Endometrial microvascular endothelial cells (primary cell): ENCODE data around the gene C1orf174. TPM values are rescaled to one million over a fixed set of nuclear protein-coding genes. Genes with fewer than 3 reads are reported as not detected.

Experiments
- in situ Hi-C: cut with HindIII; loops from 2 replicates; pipeline ENCODE4 v1.10.0; 2017; ENCODE audit warnings: low sequenced_read_pairs, low pct_unique_long_range_greater_than_20kb; ENCODE audit errors: inconsistent ontology term
- total RNA-seq: library from RNA; depleted of rRNA; stranded (reverse); fragments of >200 nt; gene quantifications from one replicate; pipeline ENCODE4 v1.2.3, GENCODE V29; 2015; ENCODE audit errors: inconsistent ontology term

The C1orf174 gene
- total RNA-seq, 1 donor from 2014 or later: 43.7 TPM

DNA sequence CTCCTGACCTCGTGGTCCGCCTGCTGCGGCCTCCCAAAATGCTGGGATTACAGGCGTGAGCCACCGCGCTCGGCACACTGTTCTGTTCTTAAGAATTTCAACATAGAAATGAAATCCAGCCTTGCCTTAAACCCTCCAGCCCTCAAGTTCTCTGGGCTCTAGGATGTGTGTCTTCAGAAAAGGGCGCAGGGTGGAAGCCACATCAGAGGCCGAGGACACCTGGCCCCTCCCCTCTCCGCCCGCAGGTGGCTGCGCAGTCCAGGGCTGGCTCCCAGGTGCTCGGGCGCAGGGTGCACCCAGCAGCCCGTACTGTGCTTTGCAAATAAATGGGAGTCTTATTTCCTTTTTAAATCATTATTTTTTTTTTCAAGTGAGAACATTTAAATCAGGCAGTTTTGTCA is 2.0 kb upstream of the C1orf174 start:
- in situ Hi-C loops: no loop called here

DNA sequence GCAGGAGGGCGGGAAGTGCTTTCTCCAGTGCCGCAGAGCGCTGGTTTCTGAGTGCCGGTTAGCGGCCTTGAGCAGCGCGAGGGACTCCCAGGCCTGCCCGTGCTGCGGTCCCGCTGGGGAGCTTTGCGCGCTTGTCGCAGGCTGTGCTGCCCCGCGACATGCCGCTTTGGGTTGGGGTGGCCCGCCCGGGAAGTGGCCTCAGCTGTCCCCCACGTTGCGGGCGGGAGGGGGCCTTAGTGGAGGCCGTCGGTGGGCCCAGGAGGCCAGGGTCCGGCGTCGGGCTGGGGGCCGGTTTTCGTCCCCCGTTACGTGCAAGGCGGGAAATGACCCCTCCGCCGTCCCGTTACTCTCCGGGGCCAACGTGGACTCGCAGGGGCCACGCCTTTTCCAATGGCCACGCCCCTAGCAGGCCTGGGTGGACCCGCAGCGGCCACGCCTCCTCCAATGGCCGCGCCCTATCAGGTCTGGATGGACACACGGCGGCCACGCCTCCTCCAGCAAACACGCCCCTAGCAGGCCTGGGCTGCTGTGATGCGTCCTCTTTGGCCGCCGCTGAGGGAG is 977 bp upstream of the C1orf174 start:
- in situ Hi-C loops: no loop called here

DNA sequence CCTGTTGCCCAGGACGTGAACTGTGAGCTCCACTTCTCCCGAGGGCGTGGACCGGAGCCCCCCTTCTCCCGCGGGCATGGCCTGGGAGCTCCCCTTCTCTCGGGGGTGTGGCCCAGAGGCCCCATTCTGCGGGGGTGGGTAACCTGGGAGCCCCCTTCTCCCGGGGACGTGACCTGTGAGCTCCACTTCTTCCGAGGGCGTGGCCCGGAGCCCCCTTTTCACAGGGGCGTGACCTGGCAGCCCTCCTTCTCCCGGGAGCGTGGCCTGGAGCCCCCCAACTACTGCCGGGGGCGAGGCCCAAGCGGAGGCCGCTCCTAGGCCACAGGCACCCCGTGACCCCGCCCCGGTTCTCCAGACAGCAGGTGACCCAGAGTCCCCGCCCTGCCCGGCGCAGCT is 320 bp downstream of the C1orf174 start:
- in situ Hi-C loops: no loop called here

DNA sequence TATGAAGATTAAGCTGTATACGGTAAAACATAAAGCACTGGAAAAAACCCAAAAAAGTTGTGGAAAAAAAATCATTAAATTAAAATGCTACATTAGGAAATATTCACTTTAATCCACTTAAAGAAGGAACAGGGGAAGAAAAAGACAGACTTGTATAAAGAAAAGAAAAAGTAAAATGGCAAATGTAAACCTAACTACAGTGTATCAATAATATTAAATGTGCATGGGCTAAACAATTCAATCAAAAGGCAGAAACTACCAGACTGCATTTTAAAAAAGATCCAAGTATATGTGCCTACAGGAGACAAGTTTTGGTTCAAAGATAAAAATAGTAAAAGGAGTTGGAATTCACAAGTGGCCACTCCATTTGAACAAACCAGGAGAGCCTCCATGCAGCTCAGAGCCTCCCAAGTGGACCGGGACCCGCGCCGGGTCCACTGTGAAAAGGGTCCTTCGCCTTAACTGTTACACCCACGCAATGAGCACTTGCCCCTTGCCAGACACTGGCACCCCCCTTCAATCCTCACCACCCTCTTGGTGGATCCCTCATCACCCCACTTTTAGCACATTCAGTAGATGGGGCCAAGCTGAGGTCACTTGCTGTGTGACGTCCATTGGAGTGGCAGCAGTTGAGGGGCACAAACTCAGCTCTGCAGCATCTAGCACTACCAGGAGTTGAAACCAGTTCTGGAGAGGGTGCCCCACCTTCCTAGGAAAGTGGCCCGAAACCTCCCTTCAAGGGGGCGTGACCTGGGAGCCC is 898 bp downstream of the C1orf174 start:
- in situ Hi-C loops: no loop called here

DNA sequence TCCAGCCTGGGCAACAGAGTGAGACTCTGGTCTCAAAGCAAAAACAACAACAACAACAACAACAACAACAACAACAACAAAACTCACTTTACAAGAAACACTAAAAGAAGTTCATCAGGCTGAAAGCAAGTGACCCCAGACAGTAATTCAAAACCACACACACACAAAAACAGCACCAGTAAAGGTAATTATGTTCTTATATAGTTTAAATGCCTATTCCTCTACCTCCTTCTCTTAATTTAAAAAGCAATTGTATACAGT is 1.7 kb downstream of the C1orf174 start:
- in situ Hi-C loops: no loop called here

DNA sequence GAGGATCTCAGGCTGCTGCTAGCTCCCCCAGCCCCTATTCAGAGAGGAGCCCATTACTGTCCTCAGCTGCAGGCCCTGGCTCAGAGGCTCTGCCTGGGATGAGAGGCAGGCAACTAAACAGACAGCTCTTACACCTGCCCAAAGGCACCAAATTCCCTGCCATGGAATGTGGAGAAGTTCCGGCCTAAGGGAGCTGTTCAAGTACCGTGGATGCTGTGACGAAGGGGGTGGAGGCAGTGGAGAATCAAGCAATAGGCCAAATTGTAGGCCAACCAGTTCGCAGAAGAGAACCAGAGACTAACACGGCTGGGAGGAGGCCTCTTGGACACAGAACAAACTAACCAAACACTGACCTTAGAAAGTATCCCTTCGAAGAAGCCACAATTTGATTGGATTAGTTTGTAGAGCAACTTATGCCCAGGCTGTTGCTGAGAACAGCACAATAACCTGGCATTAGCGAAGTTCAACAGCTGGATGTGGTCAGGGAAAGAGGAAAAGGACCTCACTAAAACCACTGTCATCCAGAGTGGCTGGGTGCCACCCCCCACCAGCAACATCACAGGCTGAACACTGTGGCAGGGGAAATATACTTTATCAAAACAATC is 3.6 kb downstream of the C1orf174 start:
- in situ Hi-C loops: no loop called here

DNA sequence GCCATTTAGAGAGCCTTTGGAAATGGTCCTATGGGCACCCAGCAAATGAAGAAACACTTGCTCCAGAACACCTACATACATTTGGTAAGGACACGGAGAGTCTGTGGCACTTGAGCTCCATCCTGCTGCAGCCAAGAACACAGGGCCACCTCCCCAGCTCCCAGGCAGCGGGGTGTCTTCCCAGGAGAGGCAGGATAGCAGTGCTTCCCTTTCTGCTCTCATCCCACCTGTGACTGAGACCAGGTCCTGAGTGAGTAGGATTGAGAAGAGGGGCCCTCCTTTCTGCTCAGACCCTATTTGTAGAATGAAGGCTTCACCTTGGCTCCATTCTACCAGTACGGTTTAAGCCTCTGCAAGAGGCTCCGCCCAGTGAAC is 4.1 kb downstream of the C1orf174 start:
- in situ Hi-C loops: no loop called here

DNA sequence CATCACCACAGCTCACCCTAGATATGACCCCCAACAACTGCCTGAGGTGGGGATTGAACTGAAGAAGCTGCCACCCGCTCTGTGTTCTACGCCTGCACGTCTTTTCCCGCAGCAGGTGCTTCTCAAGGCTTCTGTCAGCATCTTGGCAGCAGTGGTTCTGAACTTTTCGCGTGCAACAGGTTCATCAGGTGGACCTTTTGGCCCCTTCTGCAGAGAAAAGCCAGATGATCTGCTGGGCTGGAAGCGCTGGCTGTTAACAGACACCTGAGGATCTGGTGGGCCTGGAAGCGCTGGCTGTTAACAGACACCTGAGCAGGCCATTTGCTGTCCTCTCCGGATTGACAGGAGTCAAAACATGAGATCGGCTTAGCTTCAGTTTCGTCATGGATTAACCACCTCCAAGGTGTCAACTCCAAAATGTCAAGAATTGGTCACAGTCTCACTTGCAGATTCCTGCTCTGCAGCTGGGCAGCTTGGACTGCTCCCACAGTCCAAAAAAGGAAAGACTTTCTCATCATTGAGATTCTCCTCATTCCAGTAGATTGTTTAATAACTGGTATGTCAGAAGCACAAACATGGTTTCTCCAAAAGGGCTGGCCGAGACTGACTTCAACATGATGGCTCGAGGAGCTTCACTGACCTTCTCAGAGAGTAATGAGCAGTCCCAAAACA is 4.7 kb downstream of the C1orf174 start:
- in situ Hi-C loops: no loop called here

DNA sequence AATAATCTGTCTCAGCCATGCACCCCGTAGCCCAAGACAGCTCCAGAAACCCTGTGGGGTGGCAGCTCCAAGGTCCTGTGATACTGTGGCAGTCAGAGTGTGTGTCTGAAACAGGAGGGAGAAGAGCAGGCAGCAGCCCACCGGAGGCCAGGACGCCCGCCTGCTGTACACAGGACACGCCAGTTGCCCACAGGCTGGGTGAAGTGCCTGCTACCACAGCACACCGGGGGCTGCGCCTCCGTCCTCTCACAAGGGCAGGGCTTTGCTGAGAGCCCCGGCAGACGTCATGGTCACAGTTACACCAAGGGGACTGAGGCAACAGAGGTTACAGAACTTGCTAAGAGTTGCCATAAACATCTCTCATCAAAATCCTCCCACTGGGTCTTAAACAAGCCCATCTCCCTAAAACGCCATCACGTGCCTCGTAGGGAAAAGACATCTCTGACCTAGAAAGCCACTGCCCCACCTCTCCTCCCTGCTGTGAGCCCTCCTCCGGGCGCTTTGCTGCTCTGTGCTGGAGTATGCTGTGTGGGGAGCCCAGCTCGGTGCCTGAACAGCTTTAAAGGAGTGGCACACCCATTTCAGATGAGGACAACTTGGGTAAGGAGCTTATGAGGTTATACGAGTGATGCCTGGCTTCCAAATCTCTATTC is 5.3 kb downstream of the C1orf174 start:
- in situ Hi-C loops: no loop called here

DNA sequence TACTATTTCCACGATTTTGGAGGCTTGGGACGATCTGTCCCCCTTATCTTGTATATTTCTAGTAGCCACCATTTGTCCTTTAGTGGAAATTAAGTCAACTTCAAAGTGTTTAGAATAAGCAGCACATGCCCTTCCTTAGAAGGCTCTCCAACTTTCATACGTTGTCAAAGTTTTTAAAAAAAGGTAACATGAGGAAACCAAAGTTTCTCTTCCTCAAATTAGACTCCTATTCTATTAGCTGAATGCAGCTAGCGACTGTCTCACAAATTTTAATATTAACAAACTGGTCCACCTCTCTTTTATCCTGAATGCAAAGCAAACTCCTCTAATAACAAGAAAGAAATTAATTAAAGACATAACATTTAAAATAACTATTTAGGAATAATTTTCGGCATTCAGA is 6.9 kb downstream of the C1orf174 start:
- in situ Hi-C loops: no loop called here

DNA sequence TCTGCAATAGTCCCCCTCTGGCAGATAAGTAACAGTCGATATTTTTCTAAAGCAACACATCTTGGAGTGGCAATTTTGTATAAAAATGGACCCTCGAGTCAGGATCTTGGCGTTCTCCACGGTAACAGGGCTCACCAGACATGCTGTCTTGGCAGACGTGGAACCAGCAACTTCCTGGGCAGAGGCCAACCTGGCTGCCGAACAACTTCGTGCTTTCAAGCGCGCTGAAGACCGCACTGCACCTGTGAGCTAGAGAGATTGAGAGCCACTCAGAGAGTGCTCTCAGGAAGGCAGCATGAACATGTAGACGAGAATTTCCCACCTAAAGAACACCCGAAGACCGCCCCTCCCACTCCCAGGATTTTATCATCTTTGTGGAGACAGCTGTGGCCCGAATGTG is 7.3 kb downstream of the C1orf174 start:
- in situ Hi-C loops: no loop called here

DNA sequence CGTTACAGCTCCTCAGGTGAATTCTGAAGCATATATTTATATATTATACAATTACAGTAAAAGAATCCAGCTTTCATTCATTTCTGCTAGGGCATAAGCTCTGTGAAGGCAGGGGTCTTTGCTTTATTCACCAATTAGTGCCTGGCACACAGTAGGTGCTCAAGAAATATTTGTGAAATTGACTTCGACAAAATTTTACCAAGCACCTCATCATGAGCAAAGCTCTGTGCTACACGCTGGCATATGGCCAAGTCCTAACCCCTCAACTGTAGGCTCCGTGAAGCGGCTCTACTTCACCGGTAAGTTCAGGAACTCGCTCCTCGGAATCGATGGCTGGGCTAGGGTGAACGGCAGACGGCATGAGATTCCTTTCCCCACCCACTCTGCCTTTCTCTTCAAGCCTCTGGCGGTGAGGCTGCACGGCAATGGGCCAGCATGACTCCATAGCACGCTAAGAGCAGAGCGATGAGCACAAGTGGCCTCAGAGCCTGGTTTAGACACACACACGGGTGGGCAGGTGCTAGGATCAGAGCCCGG is 8.7 kb downstream of the C1orf174 start:
- in situ Hi-C loops: no loop called here

DNA sequence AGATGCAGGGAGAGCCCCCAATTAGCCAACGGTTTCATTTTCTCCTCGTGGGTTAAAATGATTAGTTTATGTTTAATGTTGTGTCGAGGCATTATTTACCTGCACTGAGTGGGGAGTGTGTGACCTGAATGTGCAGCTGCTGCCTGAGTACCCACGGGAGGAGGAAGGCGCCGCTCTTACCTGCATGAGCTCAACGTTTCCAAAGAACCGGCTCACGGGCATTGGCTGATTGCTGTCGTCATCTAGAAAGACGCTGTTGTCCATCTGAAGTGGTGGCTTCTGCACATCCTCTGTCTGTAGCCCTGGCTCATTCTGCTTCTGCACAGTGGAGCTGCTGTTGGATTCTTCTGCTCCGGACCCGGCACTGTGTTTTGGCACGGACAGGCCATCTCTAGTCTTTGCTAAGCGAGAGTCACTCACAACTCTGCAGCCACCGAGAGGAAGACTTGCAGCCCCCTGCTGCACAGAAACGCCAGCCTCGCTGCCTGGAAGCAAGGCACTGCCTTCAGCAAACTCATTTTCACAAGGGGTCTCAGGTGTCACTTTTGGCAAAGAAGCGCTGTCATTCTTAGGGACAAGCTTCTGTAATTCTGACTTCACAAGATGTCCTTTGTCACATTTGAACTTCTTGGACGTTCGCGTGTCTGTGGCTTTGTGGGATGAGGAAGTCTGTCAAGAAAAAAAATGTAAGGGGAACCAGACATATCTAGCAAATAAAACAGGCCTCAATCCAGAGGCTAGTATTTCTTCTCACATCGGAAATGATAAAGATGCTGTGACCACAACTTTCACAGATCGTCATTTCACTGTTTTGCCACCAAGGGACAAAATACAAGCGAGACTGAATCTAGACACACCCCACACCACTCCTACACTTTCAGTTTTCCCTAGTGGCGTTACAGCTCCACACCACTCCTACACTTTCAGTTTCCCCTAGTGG is 9.4 kb downstream of the C1orf174 start:
- in situ Hi-C loops: no loop called here

DNA sequence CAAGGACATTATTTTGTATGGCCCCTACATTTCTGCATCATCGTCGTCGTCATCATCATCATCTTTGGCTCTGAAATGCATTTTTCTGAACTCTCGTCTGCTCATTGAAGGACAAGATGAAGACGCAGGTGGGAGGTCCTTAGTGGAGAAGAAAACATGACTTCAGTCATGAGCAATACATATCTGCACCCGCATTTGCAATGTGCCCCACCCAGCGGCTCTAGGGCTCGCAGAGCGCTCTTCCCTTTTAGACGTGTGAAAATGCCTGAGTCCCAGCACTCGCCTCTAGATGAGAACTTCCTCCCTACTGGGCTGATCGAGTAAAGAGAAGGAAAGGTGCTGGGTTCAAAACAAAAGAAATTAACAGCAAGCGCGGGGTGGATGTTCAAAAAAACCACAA is 10.1 kb downstream of the C1orf174 start:
- in situ Hi-C loops: no loop called here

DNA sequence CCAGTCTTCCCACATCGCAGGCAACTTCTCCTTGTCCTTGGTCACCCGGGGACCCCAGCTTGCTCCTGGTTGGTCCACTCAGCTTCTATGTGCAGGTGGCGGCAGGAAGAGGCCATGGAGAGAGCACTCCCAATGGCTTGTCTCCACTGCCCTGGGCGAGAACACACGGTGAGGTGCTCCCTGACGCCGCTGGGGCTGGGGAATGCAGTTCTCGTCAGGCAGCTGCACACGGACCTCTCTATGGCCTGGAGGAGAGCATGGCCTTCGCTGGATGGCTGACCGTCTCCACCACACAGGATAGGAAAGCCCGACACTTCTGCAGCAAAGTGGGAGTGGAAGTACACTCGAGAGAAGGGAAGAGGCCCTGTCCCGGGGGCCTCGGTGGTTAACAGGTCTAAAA is 11.8 kb downstream of the C1orf174 start:
- in situ Hi-C loops: no loop called here

DNA sequence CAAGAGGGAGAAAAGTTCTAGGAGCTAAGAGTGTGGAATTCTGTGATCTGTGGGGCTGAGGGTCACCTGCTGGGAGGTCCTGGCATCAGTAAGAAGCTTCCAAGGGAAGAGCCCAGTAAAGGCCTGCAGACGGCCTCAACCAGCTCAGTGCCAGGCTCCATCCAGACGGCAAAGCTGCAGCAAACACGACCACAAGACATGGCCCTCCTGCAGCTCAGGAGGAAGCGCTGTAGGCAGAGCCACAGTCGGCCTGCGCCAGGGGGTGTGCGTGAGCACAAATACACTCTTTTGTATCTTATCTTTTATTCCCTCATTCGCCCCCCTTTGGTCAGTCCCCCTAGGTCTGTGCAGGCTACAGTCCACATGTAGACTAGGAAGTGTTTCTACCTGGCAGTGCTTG is 13.4 kb downstream of the C1orf174 start:
- in situ Hi-C loops: no loop called here

DNA sequence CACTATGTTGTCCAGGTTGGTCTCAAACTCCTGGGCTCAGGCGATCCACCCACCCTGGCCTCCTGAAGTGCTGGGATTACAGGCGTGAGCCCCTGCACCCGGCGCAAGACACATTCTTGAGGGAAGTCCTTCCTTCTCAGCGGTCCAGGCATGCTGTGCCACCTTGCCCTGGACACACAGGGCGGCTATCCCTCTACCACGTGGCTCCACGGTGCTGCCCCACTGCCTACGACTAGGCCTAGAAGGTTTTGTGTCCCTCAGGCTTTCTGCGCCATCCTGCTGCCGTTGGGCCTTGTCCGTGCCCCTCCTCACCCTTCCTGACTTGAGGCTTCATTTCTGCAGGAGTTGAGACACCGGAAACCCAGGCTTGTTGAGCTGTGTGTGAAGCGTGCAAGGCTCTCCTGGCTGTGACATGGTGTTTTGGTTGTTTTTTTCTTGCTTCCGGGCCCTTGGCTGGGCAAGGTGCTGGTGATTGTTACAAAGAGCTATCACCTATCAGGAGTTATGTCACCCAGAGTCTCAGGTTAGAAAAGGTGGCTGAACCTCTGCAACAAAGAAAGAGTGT is 13.9 kb downstream of the C1orf174 start:
- in situ Hi-C loops: no loop called here

DNA sequence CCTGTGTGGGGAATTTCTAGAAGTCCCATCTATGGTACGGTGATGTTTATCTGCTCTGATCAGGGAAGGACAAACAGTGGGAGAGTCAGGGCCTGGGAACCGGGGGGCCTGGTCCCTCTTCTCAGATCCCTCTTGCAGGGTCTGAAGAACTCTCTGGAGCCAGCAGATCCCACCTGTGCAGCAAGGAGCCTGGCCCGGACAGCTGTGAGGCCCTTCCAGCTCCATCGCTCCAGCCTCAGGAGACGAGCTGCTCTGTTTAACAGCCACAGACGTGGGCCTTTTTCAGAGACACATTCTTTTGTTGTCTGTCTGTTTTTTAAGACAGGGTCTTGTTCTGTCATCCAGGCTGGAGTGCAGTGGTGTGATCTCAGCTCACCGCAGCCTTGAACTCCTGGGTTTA is 14.5 kb downstream of the C1orf174 start:
- in situ Hi-C loops: no loop called here
